NT2/D1 (cell line): Measurements from ENCODE around the gene KDR.

Experiments
- SUZ12 ChIP-seq: IDR thresholded peaks from 2 replicates; pipeline ENCODE4 v1.6.1; 2011; ENCODE audit not compliant: insufficient read length, insufficient read depth; ENCODE audit errors: extremely low read depth
- YY1 ChIP-seq: IDR thresholded peaks from 2 replicates; pipeline ENCODE4 v1.6.1; 2011; ENCODE audit not compliant: insufficient read length, insufficient read depth
- ZNF274 ChIP-seq: IDR thresholded peaks from 2 replicates; pipeline ENCODE4 v1.6.1; 2011; ENCODE audit warnings: mild to moderate bottlenecking, low read depth, low read length

DNA sequence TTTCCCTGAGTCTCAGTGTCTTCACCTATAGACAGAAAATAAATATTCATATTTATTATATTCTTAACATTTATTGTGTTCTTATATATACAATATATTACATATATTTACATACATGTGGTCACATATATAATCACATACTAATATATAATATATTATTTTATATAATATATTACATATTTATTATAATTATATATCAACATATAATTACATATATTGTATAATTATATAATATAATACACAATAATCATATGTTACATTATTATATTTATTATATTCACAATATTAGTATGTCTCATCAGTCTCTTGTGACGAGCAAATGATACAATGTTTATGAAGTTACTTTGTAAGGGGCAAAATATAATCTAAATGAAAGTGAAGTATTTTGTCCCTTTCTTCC, 87.7 kb downstream of the KDR start:
- TF ChIP-seq ZNF274 (no peak), SUZ12 (no peak), YY1 (no peak)
